GM18507 (cell line): ENCODE data around the gene POLR1A.

Experiments used
- DNase-seq: peaks from one replicate; pipeline ENCODE4 v3.0.0; 2011; ENCODE audit warnings: low read depth; ENCODE audit not compliant: insufficient read length; ENCODE audit errors: extremely low spot score
- FAIRE-seq: peaks from 2 replicates; lab custom pipeline; 2011; peaks lifted over from hg19 to GRCh38; lab: Jason Lieb, UNC

Gene POLR1A

GRCh38 chr2:86066915-86067314 is 38.8 kb downstream of the POLR1A start:
- FAIRE-seq (no peak), DNase-seq (no peak)

DNA sequence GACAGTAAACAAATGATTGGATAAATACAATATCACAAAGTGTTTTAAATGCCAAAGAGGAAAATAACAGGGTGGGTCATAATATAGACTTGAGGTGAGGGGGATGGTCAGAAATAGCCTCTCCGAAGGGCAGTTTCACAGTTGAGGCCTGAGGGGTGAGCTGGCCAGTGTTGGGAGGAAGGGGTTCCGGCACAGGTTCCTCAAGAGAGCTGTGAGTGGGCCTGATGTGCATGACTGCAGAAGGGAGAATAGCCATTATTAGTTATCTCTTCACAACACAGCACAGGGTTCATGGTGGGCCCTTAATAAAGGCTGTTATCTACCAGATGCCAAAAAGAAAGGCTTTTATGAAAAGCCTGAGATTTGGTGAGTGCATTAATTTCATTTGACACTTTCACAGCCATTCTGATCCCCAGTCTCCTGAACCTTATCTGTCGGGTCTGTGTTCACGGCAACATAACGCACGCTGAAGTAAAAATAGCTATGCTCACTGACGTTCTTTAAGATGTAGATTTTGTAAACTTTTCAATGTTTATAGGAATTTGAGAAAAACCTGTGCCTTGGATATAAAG is 39.6 kb downstream of the POLR1A start:
- FAIRE-seq (no peak), DNase-seq (no peak)

DNA sequence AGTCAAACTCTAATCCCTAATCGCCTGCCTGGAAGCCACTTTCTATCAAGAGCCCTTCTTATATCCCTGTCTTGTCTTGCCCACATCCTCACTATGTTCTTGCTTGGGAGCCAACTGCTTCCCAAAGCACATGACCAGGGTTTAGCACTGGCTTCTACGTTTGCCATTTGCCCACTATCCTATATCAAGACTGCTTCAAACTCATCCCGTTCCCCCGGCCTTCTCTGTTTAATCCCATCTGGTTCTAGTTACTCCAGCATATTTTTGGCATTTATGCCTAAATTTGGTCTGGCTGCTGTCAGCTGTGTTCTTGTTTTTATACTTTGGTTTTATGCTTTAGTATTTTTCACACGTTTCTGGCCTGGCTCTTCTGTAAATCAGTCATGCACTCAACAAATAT is 40.2 kb downstream of the POLR1A start:
- FAIRE-seq (no peak), DNase-seq (no peak)

DNA sequence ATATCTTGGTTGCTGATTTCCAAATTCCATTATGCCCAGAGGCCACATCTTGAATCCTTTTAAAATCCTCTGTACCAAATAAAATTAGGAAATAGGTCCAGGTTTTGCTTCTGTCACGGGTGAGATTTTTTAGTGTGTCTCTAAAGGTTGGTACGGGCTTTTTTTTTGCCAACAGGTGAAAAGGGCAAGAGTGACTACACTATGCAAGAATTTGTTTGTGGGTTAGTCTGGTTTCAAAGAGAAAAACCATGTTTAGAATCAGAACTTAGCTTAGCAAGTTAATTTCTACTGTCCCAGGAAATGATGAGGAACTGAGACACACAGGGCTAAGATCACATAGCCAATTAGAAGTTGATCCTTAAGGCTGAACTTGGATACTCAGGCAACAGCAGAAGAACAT is 41.7 kb downstream of the POLR1A start:
- FAIRE-seq (no peak), DNase-seq (no peak)

DNA sequence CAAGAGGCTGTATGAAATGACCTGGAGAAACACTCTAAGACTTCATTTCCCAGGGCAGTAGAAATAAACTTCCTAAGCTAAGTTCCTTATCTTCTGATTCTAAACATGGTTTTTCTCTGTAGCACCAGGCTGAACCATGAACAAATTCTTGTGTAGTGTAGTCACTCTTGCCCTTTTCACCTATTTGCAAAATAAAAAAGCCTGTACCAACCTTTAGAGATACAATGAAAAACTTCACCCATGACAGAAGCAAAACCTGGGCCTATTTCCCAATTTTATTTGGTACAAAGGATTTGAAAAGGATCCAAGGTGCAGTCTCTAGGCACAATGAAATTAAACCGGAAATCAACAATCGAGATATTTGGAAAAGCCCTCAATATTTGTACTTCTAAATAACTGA is 43.6 kb downstream of the POLR1A start:
- DNase-seq (no peak), FAIRE-seq (no peak)

DNA sequence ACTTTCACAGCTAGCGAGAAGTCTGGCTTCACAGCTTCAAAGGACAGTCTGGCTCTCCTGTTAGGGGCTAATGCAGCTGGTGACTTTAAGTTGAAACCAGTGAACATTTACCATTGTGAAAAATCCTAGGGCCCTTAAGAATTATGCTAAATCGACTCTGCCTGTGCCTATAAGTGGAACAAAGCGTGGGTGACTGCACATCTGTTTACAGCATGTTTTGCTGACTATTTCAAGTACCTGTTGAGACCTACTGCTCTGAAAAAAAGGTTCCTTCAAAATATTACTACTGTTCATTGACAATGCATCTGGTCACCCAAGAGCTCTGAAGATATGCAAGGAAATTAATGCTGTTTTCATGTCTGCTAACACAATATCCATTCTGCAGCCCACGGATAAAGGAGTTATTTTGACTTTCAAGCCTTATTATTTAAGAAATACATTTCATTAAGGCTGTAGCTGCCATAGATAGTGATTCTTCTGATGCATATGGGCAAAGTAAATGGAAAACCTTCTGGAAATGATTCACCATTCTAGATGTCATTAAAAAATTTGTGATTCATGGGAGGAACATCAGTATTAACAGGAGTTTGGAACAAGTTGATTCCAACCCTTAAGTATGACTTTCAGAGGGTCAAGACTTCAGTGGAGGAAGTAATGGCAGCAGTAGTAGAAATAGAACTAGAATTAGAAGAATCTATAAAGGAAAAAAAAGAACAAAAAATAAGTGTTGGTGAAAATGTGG is 48.9 kb downstream of the POLR1A start:
- FAIRE-seq, result no peak

DNA sequence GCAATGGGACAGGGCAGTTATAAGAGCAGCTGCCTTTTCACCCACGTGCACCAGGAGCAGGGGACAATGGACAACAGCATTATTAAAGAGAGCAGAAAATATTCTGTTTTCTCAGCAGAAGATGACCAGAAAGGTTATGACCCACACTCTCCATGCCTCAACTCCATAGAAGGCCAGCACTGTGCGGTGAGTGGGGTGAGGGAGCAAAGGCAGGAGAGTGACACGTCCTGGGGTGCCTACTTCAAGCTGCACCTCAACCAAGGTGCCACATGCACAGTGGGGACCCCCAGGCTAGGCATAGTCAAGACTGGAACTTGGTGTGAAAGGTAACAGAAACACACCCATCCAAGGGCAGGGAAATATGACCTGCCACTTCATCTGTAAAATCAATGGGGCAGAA is 50.4 kb downstream of the POLR1A start:
- DNase-seq (no peak), FAIRE-seq (no peak)

More for the DNA sequence above, 48.9 kb downstream of the POLR1A start:
- no peak for DNase-seq

GRCh38 chr2:86054535-86055082 is 51.1 kb downstream of the POLR1A start:
- FAIRE-seq (no peak), DNase-seq (no peak)

- DNase-seq (no peak), FAIRE-seq (no peak)
These were observed 52.5 kb downstream of the POLR1A start for GRCh38 chr2:86053166-86053565.

GRCh38 chr2:86052676-86053075 is 53.0 kb downstream of the POLR1A start:
- no peak for DNase-seq

GRCh38 chr2:86052265-86052664 is 53.4 kb downstream of the POLR1A start:
- no peak for FAIRE-seq
- DNase-seq, result no peak

More at GRCh38 chr2:86052676-86053075, 53.0 kb downstream of the POLR1A start:
- FAIRE-seq, result no peak

- no peak for FAIRE-seq
These were observed 55.4 kb downstream of the POLR1A start for GRCh38 chr2:86050301-86050700.

GRCh38 chr2:86049529-86049928 is 56.2 kb downstream of the POLR1A start:
- no peak for DNase-seq
- FAIRE-seq, result no peak

More at GRCh38 chr2:86050301-86050700, 55.4 kb downstream of the POLR1A start:
- DNase-seq, result no peak

DNA sequence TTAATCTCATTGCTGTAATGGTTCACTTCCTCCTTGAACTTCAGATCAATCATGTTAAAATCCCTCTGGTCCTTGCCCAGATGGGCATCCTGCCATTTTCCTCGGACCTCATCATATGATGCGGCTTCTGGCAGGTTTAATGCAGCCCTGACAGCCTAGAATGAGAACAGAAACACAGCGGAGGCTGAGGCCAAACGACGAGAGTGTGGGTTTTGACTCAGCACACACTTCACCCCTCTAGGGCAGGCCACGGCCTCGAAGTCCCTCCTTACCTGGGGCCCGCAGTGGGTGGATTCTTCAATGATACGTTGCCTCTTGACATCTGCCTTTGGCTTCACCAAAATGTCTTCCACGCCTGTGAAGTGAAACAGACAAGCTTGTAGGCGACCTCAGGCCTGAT is 56.8 kb downstream of the POLR1A start:
- no peak for FAIRE-seq

DNA sequence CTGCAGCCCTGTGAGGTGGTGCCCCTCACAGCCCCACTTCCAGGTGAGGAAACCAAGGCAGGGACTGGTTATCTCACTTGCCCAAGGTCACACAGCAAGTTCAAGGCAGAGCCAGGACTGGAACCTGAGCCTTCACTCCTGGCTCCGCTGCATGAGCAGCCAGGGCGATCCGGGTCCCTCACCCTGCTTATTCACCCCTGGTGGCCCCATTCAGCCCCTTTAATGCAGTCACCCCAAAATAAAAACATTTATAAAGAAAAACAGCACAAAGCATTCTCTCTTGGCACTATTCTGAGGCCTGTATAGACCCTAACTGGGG is 57.3 kb downstream of the POLR1A start:
- FAIRE-seq (no peak), DNase-seq (no peak)

More for the DNA sequence above, 56.8 kb downstream of the POLR1A start:
- no peak for DNase-seq

GRCh38 chr2:86047575-86048382 is 57.9 kb downstream of the POLR1A start:
- FAIRE-seq (no peak), DNase-seq (no peak)

DNA sequence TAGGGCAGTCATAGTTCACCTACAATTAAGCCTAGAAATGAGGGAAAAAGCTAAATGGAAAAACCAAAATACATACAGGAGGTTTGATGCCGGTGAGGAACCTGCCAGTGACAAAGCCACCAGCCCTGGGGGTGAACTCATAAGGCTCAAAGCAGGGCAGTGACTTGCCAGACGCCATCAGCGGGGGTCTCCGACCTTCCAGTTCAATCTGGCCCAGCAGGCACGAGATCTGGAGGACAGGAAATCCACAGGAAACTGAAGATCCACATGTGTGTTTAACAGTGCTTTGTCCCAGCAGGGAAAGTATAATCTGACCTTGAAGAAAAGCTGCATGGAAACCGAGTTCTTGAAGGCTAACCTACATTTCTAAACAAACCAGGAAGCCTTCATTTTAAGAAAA is 60.1 kb downstream of the POLR1A start:
- FAIRE-seq (no peak), DNase-seq (no peak)

DNA sequence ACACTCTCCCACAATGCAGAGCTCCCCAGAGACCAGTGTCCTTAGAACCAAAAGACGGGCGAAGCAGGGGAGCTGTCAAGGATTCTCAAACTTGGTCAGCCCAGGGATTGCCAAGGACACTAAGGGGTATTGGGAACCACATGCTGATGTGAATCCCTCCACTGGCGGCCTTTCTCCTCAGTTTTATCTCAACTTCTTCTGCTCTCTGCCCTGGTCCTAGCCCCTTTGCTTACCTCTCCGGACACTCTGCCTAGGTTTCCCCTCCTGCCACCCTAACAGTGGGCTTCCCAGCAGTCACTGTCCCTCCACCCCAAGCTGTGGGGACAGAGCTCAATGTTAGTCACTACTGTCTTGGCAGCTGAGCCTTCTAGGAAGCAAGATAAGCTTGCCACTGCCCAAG is 61.1 kb downstream of the POLR1A start:
- DNase-seq (no peak), FAIRE-seq (no peak)

GRCh38 chr2:86044045-86044444 is 61.6 kb downstream of the POLR1A start:
- DNase-seq (no peak), FAIRE-seq (no peak)
